DLD1 (cell line): ENCODE results near the gene SPAG17.

Experiments used
- in situ Hi-C: cut with HindIII; loops from 2 replicates; pipeline ENCODE4 v1.10.0; 2017; ENCODE audit warnings: low sequenced_read_pairs

Gene SPAG17

DNA sequence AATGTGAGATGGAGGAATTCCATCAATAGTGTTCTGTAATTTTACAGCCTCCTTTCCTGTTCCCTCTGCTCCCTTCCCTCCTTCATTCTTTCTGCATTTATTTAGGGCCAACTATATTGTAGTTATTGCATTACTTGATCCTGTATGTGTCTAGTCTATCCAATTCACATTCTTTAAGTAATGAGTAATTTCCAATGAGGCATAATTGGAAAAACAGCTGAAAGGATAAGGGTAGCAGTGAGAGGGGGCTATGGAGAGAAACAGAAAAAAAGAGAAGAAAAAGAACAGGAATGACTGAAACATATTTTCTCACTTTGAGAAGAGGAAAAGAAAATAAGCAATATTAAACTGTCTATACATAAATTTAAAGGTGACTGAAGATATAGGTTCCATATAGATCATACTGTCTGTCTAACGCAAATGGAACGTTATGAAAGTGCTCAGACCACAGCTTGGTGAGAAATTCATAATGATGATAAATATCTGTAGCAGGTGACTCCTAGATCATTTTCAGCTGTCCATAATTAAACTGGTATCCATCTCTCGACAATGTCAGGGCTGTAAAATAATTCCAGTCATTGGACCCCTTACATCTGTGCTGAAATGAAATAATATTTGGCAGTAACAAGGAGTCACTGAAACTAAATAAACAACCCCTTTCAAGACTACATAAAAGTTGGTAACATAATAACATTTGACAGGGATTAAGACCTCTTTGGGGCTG is 61.8 kb downstream of the SPAG17 start:
- in situ Hi-C loops, result no loop called here

GRCh38 chr1:118122234-118123004 is 62.6 kb downstream of the SPAG17 start:
- in situ Hi-C loops, result no loop called here

DNA sequence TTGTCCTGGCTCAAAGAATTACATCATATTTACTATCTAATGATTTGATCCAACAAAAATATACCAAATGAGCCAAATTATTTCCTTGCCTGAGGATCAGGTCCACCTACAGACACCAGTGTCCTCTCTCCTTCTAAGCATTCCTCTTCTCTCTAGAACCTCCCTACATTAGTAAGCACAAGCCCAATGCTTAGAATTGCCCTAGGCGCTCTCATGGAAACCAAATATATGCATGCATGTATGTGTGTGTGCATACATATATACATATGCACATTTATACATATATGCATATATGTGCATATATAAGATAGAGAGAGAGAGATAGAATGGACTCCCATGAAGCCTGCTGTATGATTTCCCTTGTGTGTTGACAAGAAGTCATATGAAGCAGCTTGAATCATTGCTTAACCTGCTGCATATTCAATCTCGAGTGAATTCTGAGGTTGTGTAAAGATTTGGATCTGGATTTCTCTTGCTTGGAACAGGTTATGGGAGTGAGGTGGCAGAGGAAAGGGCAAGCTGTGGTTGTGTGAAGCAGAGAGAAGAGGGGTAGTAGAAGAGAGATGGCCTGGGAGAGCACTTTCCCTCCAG is 66.1 kb downstream of the SPAG17 start:
- in situ Hi-C loops, result no loop called here

DNA sequence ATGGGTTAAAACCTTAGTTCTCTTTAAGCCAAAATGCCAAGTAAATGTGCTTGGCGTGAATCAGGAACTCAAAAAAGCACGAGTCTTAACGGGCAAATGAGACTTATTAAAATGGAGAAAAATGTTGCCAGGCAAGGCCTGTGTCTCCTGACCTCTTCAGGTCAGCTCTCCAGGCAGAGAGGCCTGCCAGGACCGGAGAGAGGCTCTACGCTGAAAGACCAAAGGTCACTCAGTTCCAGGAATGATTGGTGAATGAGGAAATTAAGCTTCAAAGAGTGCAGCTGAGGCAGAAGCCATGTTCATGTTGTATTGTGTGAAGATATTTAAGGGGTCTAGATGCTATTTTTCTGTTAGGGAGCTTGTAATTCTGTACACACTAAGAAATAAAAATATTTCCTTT is 66.6 kb downstream of the SPAG17 start:
- in situ Hi-C loops, result no loop called here

DNA sequence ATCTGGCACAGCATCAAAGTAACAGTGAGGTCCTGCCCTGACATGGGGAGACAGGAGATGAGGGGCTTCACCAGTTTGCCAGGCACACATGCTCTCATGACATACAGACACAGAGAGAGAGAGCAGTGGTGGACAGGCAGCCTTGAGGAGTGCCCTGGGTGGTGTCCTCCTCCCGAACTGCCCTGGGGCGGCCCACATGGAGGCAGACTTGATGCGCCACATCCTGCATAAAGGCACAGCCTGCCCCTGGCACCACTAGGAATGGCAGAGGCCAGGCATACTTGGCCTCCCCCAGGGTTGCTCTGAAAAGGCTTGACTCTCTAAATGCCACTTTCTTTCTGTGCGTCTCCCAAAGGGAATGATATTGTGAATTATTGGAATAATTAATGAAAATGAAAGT is 67.5 kb downstream of the SPAG17 start:
- in situ Hi-C loops, result no loop called here

GRCh38 chr1:118116909-118117308 is 68.1 kb downstream of the SPAG17 start:
- in situ Hi-C loops, result no loop called here

DNA sequence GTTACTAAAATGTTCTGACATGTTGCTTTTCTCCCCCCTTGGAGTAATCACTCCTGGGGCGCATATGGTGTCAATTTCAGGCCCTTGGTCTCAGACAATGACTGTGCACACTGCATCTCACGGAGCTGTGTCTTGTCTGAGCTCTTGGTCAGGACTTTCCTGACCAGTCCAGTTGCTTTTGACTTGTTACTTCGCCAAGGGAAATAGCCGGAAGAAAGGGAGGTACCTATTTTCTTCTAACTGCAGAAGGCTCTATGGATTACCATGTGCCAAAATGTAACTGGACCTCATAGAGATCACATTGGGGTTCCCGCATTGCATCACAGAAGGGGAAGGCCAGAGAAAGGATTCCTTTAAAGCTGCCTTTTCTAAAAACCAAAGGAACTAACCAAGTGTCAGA is 68.6 kb downstream of the SPAG17 start:
- in situ Hi-C loops, result no loop called here

- in situ Hi-C loops, result no loop called here
Measured at GRCh38 chr1:118115567-118116295, 69.3 kb downstream of the SPAG17 start.

GRCh38 chr1:118113261-118113660 is 71.8 kb downstream of the SPAG17 start:
- in situ Hi-C loops, result no loop called here

DNA sequence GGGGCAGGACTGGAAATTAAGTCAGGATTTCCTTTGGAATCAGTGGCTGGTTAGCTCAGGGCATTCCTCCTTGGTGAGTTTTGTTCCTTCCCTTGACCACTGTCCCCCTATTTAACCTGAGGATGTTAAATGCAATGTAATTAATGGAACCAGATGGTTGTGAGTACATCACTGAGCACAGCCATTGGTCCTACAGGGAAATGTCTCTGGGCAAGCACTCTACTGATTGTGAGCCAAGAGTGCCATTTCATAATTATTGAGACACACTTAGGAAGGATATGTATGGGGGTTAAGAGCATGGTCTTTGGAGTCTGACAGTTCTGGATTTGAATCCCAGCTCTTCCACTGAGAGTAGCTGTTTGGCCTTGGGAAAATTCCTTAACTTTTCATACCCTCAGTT is 74.4 kb downstream of the SPAG17 start:
- in situ Hi-C loops, result no loop called here

DNA sequence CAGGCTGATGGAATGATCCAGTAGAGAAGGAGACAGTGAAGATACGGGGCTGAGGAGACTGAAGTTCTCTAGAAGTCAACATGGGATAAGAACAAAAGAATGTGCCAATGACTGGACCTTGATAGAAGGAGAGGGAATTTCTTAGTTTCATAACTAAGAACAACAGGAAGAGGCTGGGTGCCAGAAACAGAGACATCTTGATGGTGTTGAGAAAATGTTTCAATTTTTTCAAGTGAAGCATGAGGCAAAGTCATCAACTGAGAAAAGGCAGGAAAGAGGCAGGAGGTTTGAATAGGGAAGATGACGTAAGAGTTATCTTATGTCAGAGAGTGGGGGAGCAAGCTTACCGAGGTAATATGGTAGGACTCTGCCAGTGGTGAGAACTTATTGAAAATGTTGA is 80.1 kb downstream of the SPAG17 start:
- in situ Hi-C loops, result no loop called here

GRCh38 chr1:118102445-118102844 is 82.6 kb downstream of the SPAG17 start:
- in situ Hi-C loops, result no loop called here

DNA sequence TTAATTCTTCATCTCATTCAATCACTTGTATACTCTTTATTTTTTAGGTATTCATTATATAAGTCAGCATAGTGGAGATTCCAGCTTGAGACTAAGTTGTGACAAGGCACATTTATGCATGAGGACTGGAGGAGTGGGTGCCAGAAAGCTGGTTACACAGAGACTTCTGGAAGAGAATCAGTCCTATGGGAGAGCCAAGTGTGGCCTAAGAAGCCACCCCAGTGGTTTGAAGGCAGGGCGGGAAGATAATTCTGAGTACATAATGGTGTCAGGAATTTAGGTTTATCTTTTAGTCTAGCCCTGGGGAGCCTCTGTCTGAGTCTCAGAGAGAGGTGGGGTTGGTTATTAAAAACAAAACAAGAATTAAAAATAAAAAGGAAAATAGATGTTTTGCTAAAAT is 83.0 kb downstream of the SPAG17 start:
- in situ Hi-C loops, result no loop called here

- in situ Hi-C loops, result no loop called here
Measured at GRCh38 chr1:118101515-118101844, 83.5 kb downstream of the SPAG17 start.

DNA sequence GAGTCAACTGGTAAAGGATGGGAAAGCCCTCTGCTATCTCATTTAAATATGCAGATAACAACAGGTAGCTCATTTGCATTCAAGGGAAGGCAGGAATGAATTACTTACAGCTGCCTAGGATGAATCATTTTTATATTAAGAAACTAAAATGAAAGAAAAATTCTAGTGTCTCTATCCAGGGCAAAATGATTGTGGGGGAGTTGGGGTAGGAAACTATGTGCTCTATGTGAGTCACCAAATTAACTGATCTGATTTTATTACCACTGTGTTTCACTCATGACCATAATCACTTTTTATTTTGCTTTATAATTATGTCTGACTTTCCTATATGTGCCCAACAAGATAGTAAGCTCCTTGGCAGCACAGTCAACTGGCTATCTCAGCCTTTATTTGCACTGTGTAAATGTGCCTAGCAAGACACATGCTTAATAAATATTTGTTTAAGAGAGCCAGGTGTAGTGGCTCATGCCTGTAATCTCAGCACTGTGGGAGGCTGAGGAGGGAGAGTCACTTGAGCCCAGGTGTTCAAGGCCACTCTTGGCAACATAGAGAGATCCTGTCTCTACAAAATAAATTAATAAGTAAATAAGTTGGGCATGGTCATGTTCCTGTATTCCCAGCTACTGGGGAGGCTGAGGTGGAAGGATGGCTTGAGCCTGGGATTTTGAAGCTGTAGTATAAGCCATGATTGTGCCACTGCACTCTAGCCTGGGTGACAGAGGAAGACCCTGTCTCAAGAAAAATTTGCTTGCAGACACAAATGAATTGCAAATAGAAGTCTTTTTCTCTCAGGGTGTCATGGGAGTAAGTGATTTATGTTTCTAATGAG is 84.1 kb downstream of the SPAG17 start:
- in situ Hi-C loops, result no loop called here

GRCh38 chr1:118099686-118100085 is 85.3 kb downstream of the SPAG17 start:
- in situ Hi-C loops, result no loop called here

DNA sequence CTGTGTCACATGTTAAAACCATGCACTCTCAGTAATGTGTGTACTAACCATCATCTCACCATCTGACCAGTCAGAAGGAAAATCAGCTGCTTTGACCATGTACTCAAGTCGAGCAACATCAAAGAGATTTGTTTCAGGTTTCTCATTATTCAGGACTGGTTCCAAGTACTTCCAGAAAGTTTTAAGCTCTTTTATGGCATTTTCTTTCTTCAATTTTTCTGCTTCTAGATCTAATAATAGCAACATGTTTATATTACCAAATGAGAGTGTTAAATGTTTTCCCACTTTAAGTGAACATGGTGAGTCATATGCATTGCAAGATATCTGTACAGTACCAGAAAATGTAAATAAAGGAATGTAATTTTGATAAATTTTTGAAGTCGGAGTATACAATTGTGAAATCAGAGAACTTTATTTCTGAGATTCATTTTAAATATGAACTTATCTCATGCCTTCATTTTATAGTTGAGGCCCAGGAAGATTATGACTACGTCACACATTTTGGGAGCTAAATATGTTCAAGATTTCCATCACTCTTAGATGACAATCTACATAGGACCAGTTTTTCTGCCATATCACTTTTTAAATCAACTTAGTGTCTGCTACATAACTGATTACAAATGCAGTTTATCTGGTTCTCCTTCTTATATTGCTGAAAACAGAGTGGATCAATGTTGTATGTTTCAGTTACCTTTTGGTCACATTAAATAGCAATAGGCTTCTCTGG is 87.2 kb downstream of the SPAG17 start:
- in situ Hi-C loops, result no loop called here

- in situ Hi-C loops, result no loop called here
Measured at GRCh38 chr1:118093017-118093416, 92.0 kb downstream of the SPAG17 start.

- in situ Hi-C loops, result no loop called here
Measured at GRCh38 chr1:118090130-118090529, 94.9 kb downstream of the SPAG17 start.

DNA sequence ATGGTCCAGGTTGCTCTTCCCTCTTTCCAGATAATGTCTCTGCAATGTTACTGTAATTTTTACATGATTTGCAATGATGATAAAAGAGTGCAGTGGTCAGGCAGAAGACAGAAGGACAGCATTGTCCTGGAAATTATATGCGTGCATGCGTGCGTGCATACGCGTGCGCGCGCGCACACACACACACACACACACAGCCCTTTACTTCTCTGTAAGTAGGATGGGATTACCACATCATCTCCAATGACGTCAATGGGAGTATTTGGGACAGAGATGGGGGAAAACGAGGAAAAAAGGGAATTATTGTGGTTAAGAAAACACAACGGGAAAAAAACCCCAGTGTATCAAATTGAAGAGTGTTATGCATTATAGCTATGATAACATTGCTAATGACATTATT is 99.7 kb downstream of the SPAG17 start:
- in situ Hi-C loops, result no loop called here
